K562 (cell line): ENCODE results near the gene RNF43. TPM values are rescaled to one million over a fixed set of nuclear protein-coding genes. Genes with fewer than 3 reads are reported as not detected.

Experiments
- polyA plus RNA-seq, 8 experiments: library from polyadenylated mRNA; depleted of rRNA in 4 of 8; stranded (reverse) in 5 of 8; unstranded in 3 of 8; fragments of >200 nt; fragmentation: Nextera tagmentation in 2 of 8; fragmentation: Illumina TruSeq in 1 of 8; extraction: Ambion mirVana in 2 of 8; extraction: Trizol in 1 of 8; gene quantifications; 2 replicates each; pipeline versions ENCODE4 v1.2.1 to v1.2.3, GENCODE V29; 2011 to 2014; ENCODE audit warnings: inconsistent platforms in 1 of 8, missing spikeins in 1 of 8
- total RNA-seq, 7 experiments: library from RNA; depleted of rRNA in 6 of 7; stranded (reverse); fragments of >200 nt in 6 of 7; fragmentation: Illumina TruSeq in 2 of 7; extraction: Trizol in 2 of 7; gene quantifications; 2 replicates each; pipeline versions ENCODE4 v1.2.1 to v1.2.3, GENCODE V29; 2011 to 2021; ENCODE audit warnings: low replicate concordance in 1 of 7

Gene RNF43
- total and polyA plus RNA-seq, 9 of the 15 experiments (the other 6 are each of a cell fraction or from before 2014, with no cell fraction given): 0.29 to 2.7 (median 1.4) TPM

Other genes with a start within 250 kb of the RNF43 start
Only the 7 nearest of the 8 such genes appear.
- 21.1 and 25.7 TPM in 2 replicates for gene MKS1, start 198.3 kb downstream of the RNF43 start, total RNA-seq (2014; rRNA removed)
- 18.0 and 18.8 TPM in 2 replicates for gene MKS1, start 198.3 kb downstream of the RNF43 start, total RNA-seq (2014; rRNA removed; fragmentation: Illumina TruSeq; extraction: Trizol)
- 20.3 and 21.7 TPM in 2 replicates for gene MKS1, start 198.3 kb downstream of the RNF43 start, total RNA-seq (2015; rRNA removed; fragmentation: Illumina TruSeq; extraction: Trizol)
- 27.0 and 27.5 TPM in 2 replicates for gene MKS1, start 198.3 kb downstream of the RNF43 start, total RNA-seq (2021)
- 27.1 and 40.0 TPM in 2 replicates for gene MKS1, start 198.3 kb downstream of the RNF43 start, polyA plus RNA-seq (2011; rRNA removed)
- 27.8 and 31.0 TPM in 2 replicates for gene MKS1, start 198.3 kb downstream of the RNF43 start, polyA plus RNA-seq (2014; fragmentation: Illumina TruSeq; extraction: Trizol)
- gene MKS1, start 198.3 kb downstream of the RNF43 start, polyA plus RNA-seq (2014; fragmentation: Nextera tagmentation; extraction: Ambion mirVana): 10 to 100 TPM; 16.3 to 27.8 TPM
- 23.5 and 25.9 TPM in 2 replicates for gene MKS1, start 198.3 kb downstream of the RNF43 start, polyA plus RNA-seq (2014; rRNA removed)
- gene LPO, start 178.9 kb downstream of the RNF43 start, total RNA-seq (2014; rRNA removed): not detected in 2 replicates
- gene LPO, start 178.9 kb downstream of the RNF43 start, total RNA-seq (2014; rRNA removed; fragmentation: Illumina TruSeq; extraction: Trizol): not detected in 2 replicates
- not detected in 2 replicates for gene LPO, start 178.9 kb downstream of the RNF43 start, total RNA-seq (2015; rRNA removed; fragmentation: Illumina TruSeq; extraction: Trizol)
- 0.11 TPM in 1 of 2 replicates, not detected in the other for gene LPO, start 178.9 kb downstream of the RNF43 start, total RNA-seq (2021)
- gene LPO, start 178.9 kb downstream of the RNF43 start, polyA plus RNA-seq (2011; rRNA removed): not detected in 2 replicates
- gene LPO, start 178.9 kb downstream of the RNF43 start, polyA plus RNA-seq (2014; fragmentation: Illumina TruSeq; extraction: Trizol): not detected in 2 replicates
- not detected for gene LPO, start 178.9 kb downstream of the RNF43 start, polyA plus RNA-seq (2014; fragmentation: Nextera tagmentation; extraction: Ambion mirVana)
- gene LPO, start 178.9 kb downstream of the RNF43 start, polyA plus RNA-seq (2014; rRNA removed): 0.07 TPM in 1 of 2 replicates, not detected in the other
- gene MPO, start 136.6 kb downstream of the RNF43 start, total RNA-seq (2014; rRNA removed): not detected in 2 replicates
- not detected in 2 replicates for gene MPO, start 136.6 kb downstream of the RNF43 start, total RNA-seq (2014; rRNA removed; fragmentation: Illumina TruSeq; extraction: Trizol)
- gene MPO, start 136.6 kb downstream of the RNF43 start, total RNA-seq (2015; rRNA removed; fragmentation: Illumina TruSeq; extraction: Trizol): not detected in 2 replicates
- 0.47 TPM in 1 of 2 replicates, not detected in the other for gene MPO, start 136.6 kb downstream of the RNF43 start, total RNA-seq (2021)
- gene MPO, start 136.6 kb downstream of the RNF43 start, polyA plus RNA-seq (2011; rRNA removed): 0.15 and 0.39 TPM in 2 replicates
- 0.06 TPM in 1 of 2 replicates, not detected in the other for gene MPO, start 136.6 kb downstream of the RNF43 start, polyA plus RNA-seq (2014; fragmentation: Illumina TruSeq; extraction: Trizol)
- under 1 TPM in 1 of 2 experiments, not detected in 1; 0.04 TPM for gene MPO, start 136.6 kb downstream of the RNF43 start, polyA plus RNA-seq (2014; fragmentation: Nextera tagmentation; extraction: Ambion mirVana)
- 0.03 TPM in 1 of 2 replicates, not detected in the other for gene MPO, start 136.6 kb downstream of the RNF43 start, polyA plus RNA-seq (2014; rRNA removed)
- 1.0 and 1.8 TPM in 2 replicates for gene TSPOAP1, start 88.7 kb downstream of the RNF43 start, total RNA-seq (2014; rRNA removed)
- 0.57 and 0.87 TPM in 2 replicates for gene TSPOAP1, start 88.7 kb downstream of the RNF43 start, total RNA-seq (2014; rRNA removed; fragmentation: Illumina TruSeq; extraction: Trizol)
- 0.94 and 1.2 TPM in 2 replicates for gene TSPOAP1, start 88.7 kb downstream of the RNF43 start, total RNA-seq (2015; rRNA removed; fragmentation: Illumina TruSeq; extraction: Trizol)
- gene TSPOAP1, start 88.7 kb downstream of the RNF43 start, total RNA-seq (2021): 1.7 and 3.3 TPM in 2 replicates
- 3.2 and 3.3 TPM in 2 replicates for gene TSPOAP1, start 88.7 kb downstream of the RNF43 start, polyA plus RNA-seq (2011; rRNA removed)
- 1.1 and 1.2 TPM in 2 replicates for gene TSPOAP1, start 88.7 kb downstream of the RNF43 start, polyA plus RNA-seq (2014; fragmentation: Illumina TruSeq; extraction: Trizol)
- gene TSPOAP1, start 88.7 kb downstream of the RNF43 start, polyA plus RNA-seq (2014; fragmentation: Nextera tagmentation; extraction: Ambion mirVana): not detected
- gene TSPOAP1, start 88.7 kb downstream of the RNF43 start, polyA plus RNA-seq (2014; rRNA removed): 1.6 and 3.9 TPM in 2 replicates
- gene SUPT4H1, start 65.3 kb downstream of the RNF43 start, total RNA-seq (2014; rRNA removed): 62.1 and 94.0 TPM in 2 replicates
- gene SUPT4H1, start 65.3 kb downstream of the RNF43 start, total RNA-seq (2014; rRNA removed; fragmentation: Illumina TruSeq; extraction: Trizol): 102 and 108 TPM in 2 replicates
- 90.6 and 94.8 TPM in 2 replicates for gene SUPT4H1, start 65.3 kb downstream of the RNF43 start, total RNA-seq (2015; rRNA removed; fragmentation: Illumina TruSeq; extraction: Trizol)
- 105 and 111 TPM in 2 replicates for gene SUPT4H1, start 65.3 kb downstream of the RNF43 start, total RNA-seq (2021)
- gene SUPT4H1, start 65.3 kb downstream of the RNF43 start, polyA plus RNA-seq (2011; rRNA removed): 198 and 273 TPM in 2 replicates
- 116 and 140 TPM in 2 replicates for gene SUPT4H1, start 65.3 kb downstream of the RNF43 start, polyA plus RNA-seq (2014; fragmentation: Illumina TruSeq; extraction: Trizol)
- gene SUPT4H1, start 65.3 kb downstream of the RNF43 start, polyA plus RNA-seq (2014; fragmentation: Nextera tagmentation; extraction: Ambion mirVana): 100 to 1,000 TPM; 235 to 320 TPM
- gene SUPT4H1, start 65.3 kb downstream of the RNF43 start, polyA plus RNA-seq (2014; rRNA removed): 113 and 117 TPM in 2 replicates
- gene HSF5, start 70.9 kb upstream of the RNF43 start, total RNA-seq (2014; rRNA removed): not detected in 2 replicates
- not detected in 2 replicates for gene HSF5, start 70.9 kb upstream of the RNF43 start, total RNA-seq (2014; rRNA removed; fragmentation: Illumina TruSeq; extraction: Trizol)
- not detected in 2 replicates for gene HSF5, start 70.9 kb upstream of the RNF43 start, total RNA-seq (2015; rRNA removed; fragmentation: Illumina TruSeq; extraction: Trizol)
- gene HSF5, start 70.9 kb upstream of the RNF43 start, total RNA-seq (2021): not detected in 2 replicates
- gene HSF5, start 70.9 kb upstream of the RNF43 start, polyA plus RNA-seq (2011; rRNA removed): not detected in 2 replicates
- gene HSF5, start 70.9 kb upstream of the RNF43 start, polyA plus RNA-seq (2014; fragmentation: Illumina TruSeq; extraction: Trizol): not detected in 2 replicates
- gene HSF5, start 70.9 kb upstream of the RNF43 start, polyA plus RNA-seq (2014; fragmentation: Nextera tagmentation; extraction: Ambion mirVana): not detected
- gene HSF5, start 70.9 kb upstream of the RNF43 start, polyA plus RNA-seq (2014; rRNA removed): 0.04 TPM in 1 of 2 replicates, not detected in the other
- gene MTMR4, start 97.1 kb upstream of the RNF43 start, total RNA-seq (2014; rRNA removed): 28.7 and 40.9 TPM in 2 replicates
- gene MTMR4, start 97.1 kb upstream of the RNF43 start, total RNA-seq (2014; rRNA removed; fragmentation: Illumina TruSeq; extraction: Trizol): 28.4 and 28.5 TPM in 2 replicates
- 32.5 and 35.9 TPM in 2 replicates for gene MTMR4, start 97.1 kb upstream of the RNF43 start, total RNA-seq (2015; rRNA removed; fragmentation: Illumina TruSeq; extraction: Trizol)
- gene MTMR4, start 97.1 kb upstream of the RNF43 start, total RNA-seq (2021): 43.7 and 45.7 TPM in 2 replicates
- gene MTMR4, start 97.1 kb upstream of the RNF43 start, polyA plus RNA-seq (2011; rRNA removed): 44.6 and 57.3 TPM in 2 replicates
- 25.7 and 29.4 TPM in 2 replicates for gene MTMR4, start 97.1 kb upstream of the RNF43 start, polyA plus RNA-seq (2014; fragmentation: Illumina TruSeq; extraction: Trizol)
- 1 to 10 TPM; 8.8 to 9.1 TPM for gene MTMR4, start 97.1 kb upstream of the RNF43 start, polyA plus RNA-seq (2014; fragmentation: Nextera tagmentation; extraction: Ambion mirVana)
- 22.7 and 27.4 TPM in 2 replicates for gene MTMR4, start 97.1 kb upstream of the RNF43 start, polyA plus RNA-seq (2014; rRNA removed)